HepG2 (cell line): ENCODE data around the gene ARHGAP32. TPM values are rescaled to one million over a fixed set of nuclear protein-coding genes. Genes with fewer than 3 reads are reported as not detected.
A peak's percentile ranks its signal among the peaks of the same experiment; 100 is the strongest.

Experiments used
- CC2D1A ChIP-seq: sonication (generic); formaldehyde crosslinking; IDR thresholded peaks from 2 replicates; pipeline ENCODE4 v1.8.1; 2023; ENCODE audit warnings: mild to moderate bottlenecking, missing genetic modification reagents
- DMAP1 ChIP-seq: IDR thresholded peaks from 2 replicates; pipeline ENCODE4 v1.6.1; 2016
- FOXP1 ChIP-seq, 2 experiments: fragments of 450-650 bp in 1 of 2; IDR thresholded peaks; 2 replicates each; pipeline ENCODE4 v1.6.1; 2017 to 2018; ENCODE audit warnings: antibody characterized with exemption in 1 of 2
- ZEB1 ChIP-seq: IDR thresholded peaks from 2 replicates; pipeline ENCODE4 v1.6.1; 2012; ENCODE audit warnings: mild to moderate bottlenecking, low read depth, inconsistent platforms; ENCODE audit not compliant: insufficient replicate concordance
- ZNF724P ChIP-seq: sonication (generic); formaldehyde crosslinking; IDR thresholded peaks from 2 replicates; pipeline ENCODE4 v1.8.0; 2022; ENCODE audit warnings: missing genetic modification reagents, borderline replicate concordance
- polyA plus RNA-seq, 8 experiments: library from polyadenylated mRNA; depleted of rRNA in 3 of 8; stranded (reverse) in 7 of 8; unstranded in 1 of 8; fragments of >200 nt; fragmentation: Illumina TruSeq in 4 of 8; extraction: Trizol in 4 of 8; gene quantifications; 2 replicates each; pipeline versions ENCODE4 v1.2.1 to v1.2.3, GENCODE V29; 2011 to 2016; ENCODE audit warnings: low read depth in 4 of 8, missing spikeins in 1 of 8, mixed read lengths in 1 of 8; ENCODE audit not compliant: insufficient read depth in 1 of 8
- total RNA-seq, 5 experiments: library from RNA; depleted of rRNA; stranded (reverse); fragments of >200 nt; fragmentation: Illumina TruSeq; extraction: Trizol; gene quantifications; 2 replicates each; pipeline ENCODE4 v1.2.3, GENCODE V29; 2016; ENCODE audit warnings: low read depth in 1 of 5
- TF ChIP-seq, protein P1 (sequence below): IDR thresholded peaks from 2 replicates; pipeline ENCODE4 v1.6.1; 2012; ENCODE audit warnings: low read length, improper control_type of control experiment
- TF ChIP-seq, protein P2 (sequence below): sonication (generic); formaldehyde crosslinking; IDR thresholded peaks from 2 replicates; pipeline ENCODE4 v1.5.0; 2020; ENCODE audit warnings: mild to moderate bottlenecking, missing genetic modification reagents, moderate library complexity

Gene ARHGAP32
- total and polyA plus RNA-seq, 2 of the 13 experiments (the other 11 are each of a cell fraction or from before 2014, with no cell fraction given) = 6.3 to 8.2 TPM

DNA sequence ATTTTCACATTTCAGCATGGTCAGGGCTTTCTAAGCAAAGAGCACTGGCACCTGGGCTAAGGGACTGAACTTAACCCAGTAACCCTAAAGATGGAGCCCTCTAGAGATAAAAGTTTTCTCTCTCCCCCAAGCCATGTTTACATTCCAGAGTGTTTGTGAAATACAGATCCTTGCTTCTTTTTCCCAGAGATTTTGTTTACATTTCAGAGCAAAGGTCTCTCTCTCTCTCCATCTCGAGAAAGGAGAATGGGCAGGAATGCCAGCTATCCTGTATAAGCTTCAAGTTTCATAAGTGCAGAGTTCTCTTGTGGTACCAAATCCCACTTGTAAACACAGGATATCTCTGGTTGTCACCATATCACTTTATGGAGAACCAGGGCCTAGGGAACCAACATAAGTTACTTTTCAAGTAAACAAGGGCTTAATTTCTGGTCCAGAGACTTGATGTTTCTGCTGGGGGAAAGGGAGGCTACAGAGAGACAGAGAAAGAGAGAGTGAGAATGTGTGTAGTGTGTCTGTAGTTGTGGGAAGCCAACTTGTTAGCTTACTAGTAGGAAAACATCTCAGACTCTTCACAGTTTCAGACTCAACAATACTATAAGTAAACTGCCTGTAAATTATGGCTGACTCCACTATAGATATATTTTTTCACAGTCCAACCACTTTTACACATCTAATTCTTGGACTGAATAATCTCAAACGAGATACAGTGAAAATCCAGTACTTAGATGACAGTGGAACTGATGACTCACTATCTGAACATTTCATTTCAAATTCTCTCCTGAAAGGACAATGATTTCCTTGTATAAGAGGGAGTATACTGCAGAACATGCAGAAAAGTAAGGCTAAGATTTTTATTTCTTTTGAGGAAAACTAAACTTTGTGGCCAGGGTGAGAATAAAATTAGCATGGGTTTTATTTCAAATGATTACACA is 76.2 kb downstream of the ARHGAP32 start (continued):
- TF ChIP-seq, protein P1, sequence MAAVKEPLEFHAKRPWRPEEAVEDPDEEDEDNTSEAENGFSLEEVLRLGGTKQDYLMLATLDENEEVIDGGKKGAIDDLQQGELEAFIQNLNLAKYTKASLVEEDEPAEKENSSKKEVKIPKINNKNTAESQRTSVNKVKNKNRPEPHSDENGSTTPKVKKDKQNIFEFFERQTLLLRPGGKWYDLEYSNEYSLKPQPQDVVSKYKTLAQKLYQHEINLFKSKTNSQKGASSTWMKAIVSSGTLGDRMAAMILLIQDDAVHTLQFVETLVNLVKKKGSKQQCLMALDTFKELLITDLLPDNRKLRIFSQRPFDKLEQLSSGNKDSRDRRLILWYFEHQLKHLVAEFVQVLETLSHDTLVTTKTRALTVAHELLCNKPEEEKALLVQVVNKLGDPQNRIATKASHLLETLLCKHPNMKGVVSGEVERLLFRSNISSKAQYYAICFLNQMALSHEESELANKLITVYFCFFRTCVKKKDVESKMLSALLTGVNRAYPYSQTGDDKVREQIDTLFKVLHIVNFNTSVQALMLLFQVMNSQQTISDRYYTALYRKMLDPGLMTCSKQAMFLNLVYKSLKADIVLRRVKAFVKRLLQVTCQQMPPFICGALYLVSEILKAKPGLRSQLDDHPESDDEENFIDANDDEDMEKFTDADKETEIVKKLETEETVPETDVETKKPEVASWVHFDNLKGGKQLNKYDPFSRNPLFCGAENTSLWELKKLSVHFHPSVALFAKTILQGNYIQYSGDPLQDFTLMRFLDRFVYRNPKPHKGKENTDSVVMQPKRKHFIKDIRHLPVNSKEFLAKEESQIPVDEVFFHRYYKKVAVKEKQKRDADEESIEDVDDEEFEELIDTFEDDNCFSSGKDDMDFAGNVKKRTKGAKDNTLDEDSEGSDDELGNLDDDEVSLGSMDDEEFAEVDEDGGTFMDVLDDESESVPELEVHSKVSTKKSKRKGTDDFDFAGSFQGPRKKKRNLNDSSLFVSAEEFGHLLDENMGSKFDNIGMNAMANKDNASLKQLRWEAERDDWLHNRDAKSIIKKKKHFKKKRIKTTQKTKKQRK = no peak
- TF ChIP-seq FOXP1 (IDR thresholded peaks at IDR 0.05) (no peak), FOXP1 (CRISPR knock-in tag; IDR thresholded peaks at IDR 0.05) (peak; percentile 91), ZEB1 (peak; percentile 62), CC2D1A (CRISPR knock-in tag) (no peak), DMAP1 (no peak), ZNF724P (CRISPR knock-in tag) (no peak)
- TF ChIP-seq, protein P2, sequence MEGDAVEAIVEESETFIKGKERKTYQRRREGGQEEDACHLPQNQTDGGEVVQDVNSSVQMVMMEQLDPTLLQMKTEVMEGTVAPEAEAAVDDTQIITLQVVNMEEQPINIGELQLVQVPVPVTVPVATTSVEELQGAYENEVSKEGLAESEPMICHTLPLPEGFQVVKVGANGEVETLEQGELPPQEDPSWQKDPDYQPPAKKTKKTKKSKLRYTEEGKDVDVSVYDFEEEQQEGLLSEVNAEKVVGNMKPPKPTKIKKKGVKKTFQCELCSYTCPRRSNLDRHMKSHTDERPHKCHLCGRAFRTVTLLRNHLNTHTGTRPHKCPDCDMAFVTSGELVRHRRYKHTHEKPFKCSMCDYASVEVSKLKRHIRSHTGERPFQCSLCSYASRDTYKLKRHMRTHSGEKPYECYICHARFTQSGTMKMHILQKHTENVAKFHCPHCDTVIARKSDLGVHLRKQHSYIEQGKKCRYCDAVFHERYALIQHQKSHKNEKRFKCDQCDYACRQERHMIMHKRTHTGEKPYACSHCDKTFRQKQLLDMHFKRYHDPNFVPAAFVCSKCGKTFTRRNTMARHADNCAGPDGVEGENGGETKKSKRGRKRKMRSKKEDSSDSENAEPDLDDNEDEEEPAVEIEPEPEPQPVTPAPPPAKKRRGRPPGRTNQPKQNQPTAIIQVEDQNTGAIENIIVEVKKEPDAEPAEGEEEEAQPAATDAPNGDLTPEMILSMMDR (CRISPR knock-in tag) = no peak; the same call in 1 of the 2 replicates
